Peyer's patch (tissue), 4 donors: ENCODE data around the gene MAPK9. TPM values are rescaled to one million over a fixed set of nuclear protein-coding genes. Genes with fewer than 3 reads are reported as not detected.
A peak's percentile ranks its signal among the peaks of the same experiment; 100 is the strongest.

Experiments used
- DNase-seq, 3 donors: peaks; one replicate each; pipeline ENCODE4 v3.0.0-alpha.2; 2017 to 2019
- H3K27ac ChIP-seq, 4 donors: fragments of 200-600 bp; sonication (generic); one replicate each; pipeline ENCODE4 v1.5.1; 2016 to 2019
- H3K27me3 ChIP-seq, 2 donors: fragments of 200-600 bp; sonication (generic); one replicate each; pipeline ENCODE4 v1.5.1; 2019
- H3K36me3 ChIP-seq, 3 donors: fragments of 200-600 bp; sonication (generic); one replicate each; pipeline ENCODE4 v1.5.1; 2016 to 2019
- H3K4me1 ChIP-seq, 4 donors: fragments of 200-600 bp; sonication (generic); one replicate each; pipeline ENCODE4 v1.5.1; 2016 to 2019
- H3K4me3 ChIP-seq, 4 donors: fragments of 200-600 bp; sonication (generic); 1 replicate in 3 of 4; 2 replicates in 1 of 4; pipeline ENCODE4 v1.5.1; 2016 to 2019; ENCODE audit warnings: mild to moderate bottlenecking in 1 of 4
- H3K9me3 ChIP-seq, 4 donors: fragments of 200-600 bp; sonication (generic); one replicate each; pipeline ENCODE4 v1.5.1; 2016 to 2019; ENCODE audit warnings: mild to moderate bottlenecking in 1 of 4
- CTCF ChIP-seq, 6 experiments: fragments of 450-650 bp in 4 of 6; fragments of 200-600 bp in 2 of 6; sonication (generic) in 1 of 6; IDR thresholded peaks; one replicate each; pipeline ENCODE4 v1.5.1; 2017 to 2019; ENCODE audit warnings: antibody characterized with exemption in 6 of 6, mild to moderate bottlenecking in 3 of 6, moderate library complexity in 1 of 6
- POLR2A ChIP-seq, 2 donors: fragments of 450-650 bp; IDR thresholded peaks; one replicate each; pipeline ENCODE4 v1.5.1; 2017; ENCODE audit warnings: antibody characterized with exemption in 2 of 2, mild to moderate bottlenecking in 2 of 2, moderate library complexity in 2 of 2
- total RNA-seq, 4 donors: library from RNA; depleted of rRNA; stranded (reverse); fragments of >200 nt; gene quantifications; one replicate each; pipeline ENCODE4 v1.1.0, GENCODE V29; 2016

MAPK9 gene
- total RNA-seq, 4 donors from 2014 or later = 25.1 to 31.3 (median 28.8) TPM

GRCh38 chr5:180204276-180204819 lies 87.5 kb downstream of the MAPK9 start:
- Histone ChIP-seq H3K4me1 (peaks cover 0 to 5% (median 0%) of the 10 kb centered on the region in 4 donors), H3K4me3 (no peak overlapping the region), H3K36me3 (no peaks in the 10 kb centered on the region), H3K9me3 (no peaks in the 10 kb centered on the region), H3K27ac (no peak overlapping the region), H3K27me3 (peaks cover 0 to 5% of the 10 kb centered on the region in 2 donors)
- TF ChIP-seq POLR2A (IDR thresholded peaks at IDR 0.05) = no peak
- no peak for TF ChIP-seq CTCF (IDR thresholded peaks at IDR 0.05)
- no peak for DNase-seq

DNA sequence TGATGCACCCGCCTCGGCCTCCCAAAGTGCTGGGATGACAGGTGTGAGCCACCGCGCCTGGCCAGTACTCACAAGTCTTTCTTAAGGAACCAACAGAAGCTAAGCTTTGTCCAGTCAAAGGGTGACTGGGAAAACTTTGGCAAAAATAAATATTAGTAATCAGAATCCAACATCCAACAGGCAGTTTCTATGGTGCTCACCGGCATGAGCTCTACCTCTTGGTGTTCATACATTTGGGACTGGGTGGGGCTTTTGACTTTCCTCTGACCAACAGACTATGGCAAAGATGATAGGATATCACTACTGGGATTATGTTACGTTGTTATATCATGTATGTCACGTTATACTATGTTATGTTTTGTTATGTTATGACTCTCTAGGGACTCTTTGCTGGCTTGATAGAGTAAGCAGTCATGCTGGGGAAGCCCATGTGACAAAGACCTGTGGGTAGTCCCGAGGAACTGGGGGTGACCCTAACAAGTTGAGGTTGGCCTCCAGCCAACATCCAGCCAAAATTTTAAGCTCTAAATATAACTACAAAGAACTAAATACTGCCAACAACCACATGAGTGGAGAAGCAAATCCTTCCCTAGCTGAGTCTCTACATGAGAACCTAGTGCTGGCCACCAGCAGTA lies 88.8 kb downstream of the MAPK9 start:
- DNase-seq = no peak
- Histone ChIP-seq H3K4me1 (no peaks in the 10 kb centered on the region), H3K36me3 (no peaks in the 10 kb centered on the region), H3K27me3 (peaks cover 0 to 5% of the 10 kb centered on the region in 2 donors), H3K4me3 (no peak overlapping the region), H3K9me3 (no peaks in the 10 kb centered on the region), H3K27ac (no peak overlapping the region)
- TF ChIP-seq CTCF (IDR thresholded peaks at IDR 0.05) = no peak
- no peak for TF ChIP-seq POLR2A (IDR thresholded peaks at IDR 0.05)

GRCh38 chr5:180201051-180201987 lies 90.6 kb downstream of the MAPK9 start:
- H3K36me3 ChIP-seq = no peaks in the 10 kb centered on the region
- H3K4me1 ChIP-seq = no peaks in the 10 kb centered on the region
- DNase-seq = no peak
- H3K27ac ChIP-seq = no peak overlapping the region
- H3K27me3 ChIP-seq = no peaks in the 10 kb centered on the region
- TF ChIP-seq POLR2A (IDR thresholded peaks at IDR 0.05) = no peak
- TF ChIP-seq CTCF (IDR thresholded peaks at IDR 0.05) = peak in 4 of 6 experiments; percentile 6 to 26 (median 18)
- H3K9me3 ChIP-seq = no peaks in the 10 kb centered on the region
- H3K4me3 ChIP-seq = no peak overlapping the region

DNA sequence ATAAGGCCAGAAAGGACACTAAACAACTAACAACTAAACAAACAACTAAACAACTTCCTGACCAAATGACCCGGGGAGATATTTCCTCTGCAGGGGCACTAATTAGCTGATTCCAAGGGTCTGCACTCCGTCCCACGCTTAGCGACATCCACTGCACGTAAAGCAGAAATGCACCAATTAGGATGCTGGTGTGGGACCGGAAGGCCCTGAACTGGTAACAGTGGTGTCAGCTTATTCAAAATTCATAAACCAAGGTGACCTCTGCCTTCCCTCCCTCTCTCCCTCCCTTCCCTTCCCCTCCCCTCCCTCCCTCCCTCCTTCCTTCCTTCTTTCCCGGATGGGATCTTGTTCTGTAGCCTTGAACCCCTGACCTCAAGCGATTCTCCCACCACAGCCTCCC lies 92.5 kb downstream of the MAPK9 start:
- no peak overlapping the region for H3K27ac ChIP-seq
- no peaks in the 10 kb centered on the region for H3K9me3 ChIP-seq
- no peak for DNase-seq
- no peak overlapping the region for H3K4me3 ChIP-seq
- TF ChIP-seq CTCF (IDR thresholded peaks at IDR 0.05) (no peak), POLR2A (IDR thresholded peaks at IDR 0.05) (no peak)
- no peaks in the 10 kb centered on the region for H3K36me3 ChIP-seq
- H3K27me3 ChIP-seq = no peaks in the 10 kb centered on the region
- H3K4me1 ChIP-seq = no peaks in the 10 kb centered on the region

DNA sequence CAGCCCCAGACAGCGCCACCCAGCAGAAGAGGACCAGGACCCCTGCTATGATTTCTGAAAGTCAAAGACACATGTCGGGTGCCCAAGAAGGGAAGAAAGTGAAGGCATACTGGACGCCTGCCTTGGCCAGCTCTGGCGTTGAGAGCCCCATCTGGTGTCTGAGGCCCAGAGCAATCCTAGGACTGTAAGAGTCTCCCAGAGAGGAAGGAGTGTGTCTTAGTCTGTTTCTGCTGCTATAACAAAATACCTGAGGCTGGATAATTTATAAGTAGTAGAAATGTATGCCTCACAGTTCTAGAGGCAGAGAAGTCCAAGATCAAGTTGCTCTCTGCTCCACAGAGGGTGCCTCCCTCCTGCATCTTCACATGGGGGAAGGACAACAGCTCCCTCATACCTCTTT lies 93.7 kb downstream of the MAPK9 start:
- H3K36me3 ChIP-seq = no peaks in the 10 kb centered on the region
- DNase-seq = no peak
- H3K27me3 ChIP-seq = no peaks in the 10 kb centered on the region
- TF ChIP-seq CTCF (IDR thresholded peaks at IDR 0.05) (no peak), POLR2A (IDR thresholded peaks at IDR 0.05) (no peak)
- H3K27ac ChIP-seq = no peak overlapping the region
- H3K9me3 ChIP-seq = no peaks in the 10 kb centered on the region
- H3K4me3 ChIP-seq = no peak overlapping the region
- H3K4me1 ChIP-seq = no peaks in the 10 kb centered on the region
